ENCODE measurements around the gene KCNK16. TPM values are rescaled to one million over a fixed set of nuclear protein-coding genes. Genes with fewer than 3 reads are reported as not detected.

KCNK16 gene
- total and polyA plus RNA-seq, 2 donors (not counting 1 experiment from before 2014, with no cell fraction given), result not detected

DNA sequence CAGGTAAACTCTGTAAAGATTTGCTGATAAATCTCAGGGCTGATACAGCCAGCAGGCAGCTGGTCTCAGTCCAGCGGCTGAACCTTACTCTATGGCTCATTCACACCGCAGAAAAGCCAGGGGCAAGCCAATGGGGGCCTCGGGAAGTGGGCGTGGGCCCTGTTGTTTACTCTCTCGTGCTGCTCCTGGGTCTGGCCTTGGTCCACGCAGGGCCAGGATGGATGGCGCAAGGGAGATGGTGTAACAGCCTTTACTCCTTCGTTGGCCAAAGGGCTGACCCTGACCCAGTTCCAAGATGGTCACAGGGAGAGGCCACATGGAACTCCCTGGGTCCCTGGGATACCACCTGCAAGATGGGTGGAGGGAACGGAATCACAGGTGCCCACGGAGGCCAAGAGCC is 24.4 kb downstream of the KCNK16 start:
- TF ChIP-seq EZH2 (IDR thresholded peaks at IDR 0.05; ENCODE audit: borderline replicate concordance, insufficient read depth, low read depth, low read length, poor library complexity, severe bottlenecking), result no peak
- TF ChIP-seq, protein P1, sequence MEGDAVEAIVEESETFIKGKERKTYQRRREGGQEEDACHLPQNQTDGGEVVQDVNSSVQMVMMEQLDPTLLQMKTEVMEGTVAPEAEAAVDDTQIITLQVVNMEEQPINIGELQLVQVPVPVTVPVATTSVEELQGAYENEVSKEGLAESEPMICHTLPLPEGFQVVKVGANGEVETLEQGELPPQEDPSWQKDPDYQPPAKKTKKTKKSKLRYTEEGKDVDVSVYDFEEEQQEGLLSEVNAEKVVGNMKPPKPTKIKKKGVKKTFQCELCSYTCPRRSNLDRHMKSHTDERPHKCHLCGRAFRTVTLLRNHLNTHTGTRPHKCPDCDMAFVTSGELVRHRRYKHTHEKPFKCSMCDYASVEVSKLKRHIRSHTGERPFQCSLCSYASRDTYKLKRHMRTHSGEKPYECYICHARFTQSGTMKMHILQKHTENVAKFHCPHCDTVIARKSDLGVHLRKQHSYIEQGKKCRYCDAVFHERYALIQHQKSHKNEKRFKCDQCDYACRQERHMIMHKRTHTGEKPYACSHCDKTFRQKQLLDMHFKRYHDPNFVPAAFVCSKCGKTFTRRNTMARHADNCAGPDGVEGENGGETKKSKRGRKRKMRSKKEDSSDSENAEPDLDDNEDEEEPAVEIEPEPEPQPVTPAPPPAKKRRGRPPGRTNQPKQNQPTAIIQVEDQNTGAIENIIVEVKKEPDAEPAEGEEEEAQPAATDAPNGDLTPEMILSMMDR (IDR thresholded peaks at IDR 0.05), result no peak
- CTCF ChIA-PET, result interaction anchor here (1.2 to 1.9 kb wide), 2 partner anchors 11 to 302 kb away, joined by 3 to 4 read pairs; no protein-coding TSS in a partner anchor
- Mint-ChIP-seq H3K27me3 (peaks cover 23% of the 10 kb centered on the region), H3K27ac (no peak overlapping the region), H3K4me1 (peaks cover 3% of the 10 kb centered on the region), H3K9me3 (ENCODE audit: insufficient read depth) (no peaks in the 10 kb centered on the region), H3K4me3 (no peak overlapping the region)
- peaks cover 0 to 10% (median 0%) of the 10 kb centered on the region in 4 experiments for H3K27me3 ChIP-seq (replicated peaks in 1 of 4; ENCODE audit: control extremely low read depth in 1 of 4, control insufficient read depth in 3 of 4, insufficient read depth in 4 of 4, low read length in 3 of 4)
- no peaks in the 10 kb centered on the region for H3K79me2 ChIP-seq (ENCODE audit: control insufficient read depth, insufficient read depth, low read length)
- intact Hi-C loops (cut with micrococcal nuclease), result no loop called here
- no peak overlapping the region for H3K9ac ChIP-seq (ENCODE audit: low read length)
- ATAC-seq (ENCODE audit: low read depth) (no peak), DNase-seq (no peak)
- H4K20me1 ChIP-seq (ENCODE audit: control insufficient read depth, insufficient read depth, low read length, poor library complexity, severe bottlenecking), result no peaks in the 10 kb centered on the region
- no peaks in the 10 kb centered on the region for H3K9me3 ChIP-seq (ENCODE audit: control extremely low read depth in 1 of 3, control insufficient read depth in 2 of 3, insufficient read depth in 1 of 3, low read length in 2 of 3)
- H2AFZ ChIP-seq (ENCODE audit: insufficient read depth, low read depth, low read length, poor library complexity, severe bottlenecking), result no peak overlapping the region
- H3K4me3 ChIP-seq (ENCODE audit: control extremely low read depth in 1 of 5, extremely low read depth in 1 of 5, insufficient read depth in 1 of 5, low read depth in 2 of 5, low read length in 4 of 5), result no peak overlapping the region
- POLR2A ChIA-PET, result no interaction called here
- no peak overlapping the region for H3K27ac ChIP-seq (ENCODE audit: low read length in 2 of 2)
- no peak overlapping the region for H3K4me2 ChIP-seq (replicated peaks; ENCODE audit: low read depth, low read length, poor library complexity, severe bottlenecking)
- H3K36me3 ChIP-seq (replicated peaks in 1 of 2; ENCODE audit: control extremely low read depth in 1 of 2, control insufficient read depth in 1 of 2, extremely low read depth in 1 of 2, insufficient read depth in 2 of 2, low read length in 1 of 2), result no peaks in the 10 kb centered on the region
- H3K4me1 ChIP-seq (ENCODE audit: control insufficient read depth in 2 of 2, insufficient read depth in 2 of 2, low read length in 2 of 2), result peaks cover 4% of the 10 kb centered on the region in 2 donors
- WGBS (ENCODE audit: insufficient coverage), result 90% methylated on average over 9 of the region's 10 CpGs

DNA sequence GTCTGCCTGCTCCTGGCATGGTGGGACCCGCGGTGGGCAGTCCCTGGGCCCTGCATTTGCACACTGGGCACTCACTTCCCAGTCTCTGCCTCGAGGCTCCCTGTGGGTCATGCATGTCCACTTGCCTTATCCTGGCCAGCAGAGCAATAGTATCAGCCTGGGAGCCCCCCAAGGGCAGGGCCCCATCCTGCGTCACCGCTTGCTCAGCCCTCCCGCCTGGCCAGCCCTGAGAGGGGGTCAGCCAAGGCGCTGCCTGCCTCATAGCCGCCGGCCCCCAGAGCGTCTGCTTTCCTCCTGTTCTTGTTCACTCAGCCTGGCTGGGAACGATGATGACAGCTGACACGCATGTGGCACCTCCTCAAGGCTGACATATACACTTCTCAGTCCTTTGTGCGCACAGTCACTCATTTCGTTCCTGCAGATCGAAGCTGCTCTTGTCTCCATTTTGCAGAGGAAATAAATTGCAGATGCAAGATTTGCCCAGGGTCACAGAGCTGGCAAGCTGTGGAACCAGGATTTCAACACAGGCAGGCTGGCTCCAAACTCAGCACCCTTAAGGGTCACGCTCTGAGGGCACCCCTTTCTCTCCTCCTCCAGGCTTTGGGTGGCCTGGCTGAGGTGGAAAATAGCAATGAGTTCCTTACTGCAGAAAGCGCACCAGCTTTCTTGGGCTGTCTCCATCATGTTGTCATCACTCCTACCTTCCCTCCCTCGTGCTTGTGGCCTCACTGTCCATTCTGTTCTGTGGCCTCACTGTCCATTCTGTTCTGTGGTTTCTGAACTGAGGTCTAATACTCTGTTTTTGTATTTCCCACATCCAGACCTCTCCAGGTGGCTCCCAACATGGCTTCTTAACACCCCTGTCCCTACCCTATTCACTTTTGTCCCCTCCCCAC is 25.5 kb downstream of the KCNK16 start:
- intact Hi-C loops (cut with micrococcal nuclease), result no loop called here
- CTCF ChIA-PET, result no interaction called here
- Histone ChIP-seq H4K20me1 (ENCODE audit: control insufficient read depth, insufficient read depth, low read length, poor library complexity, severe bottlenecking) (no peaks in the 10 kb centered on the region), H3K4me3 (ENCODE audit: control extremely low read depth in 1 of 5, extremely low read depth in 1 of 5, insufficient read depth in 1 of 5, low read depth in 2 of 5, low read length in 4 of 5) (no peak overlapping the region), H3K4me1 (ENCODE audit: control insufficient read depth in 2 of 2, insufficient read depth in 2 of 2, low read length in 2 of 2) (no peaks in the 10 kb centered on the region), H3K27me3 (replicated peaks in 1 of 4; ENCODE audit: control extremely low read depth in 1 of 4, control insufficient read depth in 3 of 4, insufficient read depth in 4 of 4, low read length in 3 of 4) (peaks cover 0 to 5% (median 0%) of the 10 kb centered on the region in 4 experiments), H3K9me3 (ENCODE audit: control extremely low read depth in 1 of 3, control insufficient read depth in 2 of 3, insufficient read depth in 1 of 3, low read length in 2 of 3) (no peaks in the 10 kb centered on the region), H3K9ac (ENCODE audit: low read length) (no peak overlapping the region), H2AFZ (ENCODE audit: insufficient read depth, low read depth, low read length, poor library complexity, severe bottlenecking) (no peak overlapping the region), H3K4me2 (replicated peaks; ENCODE audit: low read depth, low read length, poor library complexity, severe bottlenecking) (no peak overlapping the region), H3K36me3 (replicated peaks in 1 of 2; ENCODE audit: control extremely low read depth in 1 of 2, control insufficient read depth in 1 of 2, extremely low read depth in 1 of 2, insufficient read depth in 2 of 2, low read length in 1 of 2) (no peaks in the 10 kb centered on the region), H3K27ac (ENCODE audit: low read length in 2 of 2) (no peak overlapping the region), H3K79me2 (ENCODE audit: control insufficient read depth, insufficient read depth, low read length) (no peaks in the 10 kb centered on the region)
- ATAC-seq (ENCODE audit: low read depth) (no peak), DNase-seq (no peak)
- no peak for TF ChIP-seq EZH2 (IDR thresholded peaks at IDR 0.05; ENCODE audit: borderline replicate concordance, insufficient read depth, low read depth, low read length, poor library complexity, severe bottlenecking)
- TF ChIP-seq, protein P1 (IDR thresholded peaks at IDR 0.05), result no peak
- Mint-ChIP-seq H3K27ac (no peak overlapping the region), H3K4me1 (no peaks in the 10 kb centered on the region), H3K4me3 (no peak overlapping the region), H3K9me3 (ENCODE audit: insufficient read depth) (no peaks in the 10 kb centered on the region), H3K27me3 (peaks cover 24% of the 10 kb centered on the region)
- POLR2A ChIA-PET, result no interaction called here
- WGBS (ENCODE audit: insufficient coverage), result 86% methylated on average over 17 of the region's 18 CpGs

All from B cell (primary cell).